ENCODE data around the gene IRF8. TPM values are rescaled to one million over a fixed set of nuclear protein-coding genes. Genes with fewer than 3 reads are reported as not detected.

The IRF8 gene
- total RNA-seq, 1 donor from 2014 or later: 16.9 TPM

DNA sequence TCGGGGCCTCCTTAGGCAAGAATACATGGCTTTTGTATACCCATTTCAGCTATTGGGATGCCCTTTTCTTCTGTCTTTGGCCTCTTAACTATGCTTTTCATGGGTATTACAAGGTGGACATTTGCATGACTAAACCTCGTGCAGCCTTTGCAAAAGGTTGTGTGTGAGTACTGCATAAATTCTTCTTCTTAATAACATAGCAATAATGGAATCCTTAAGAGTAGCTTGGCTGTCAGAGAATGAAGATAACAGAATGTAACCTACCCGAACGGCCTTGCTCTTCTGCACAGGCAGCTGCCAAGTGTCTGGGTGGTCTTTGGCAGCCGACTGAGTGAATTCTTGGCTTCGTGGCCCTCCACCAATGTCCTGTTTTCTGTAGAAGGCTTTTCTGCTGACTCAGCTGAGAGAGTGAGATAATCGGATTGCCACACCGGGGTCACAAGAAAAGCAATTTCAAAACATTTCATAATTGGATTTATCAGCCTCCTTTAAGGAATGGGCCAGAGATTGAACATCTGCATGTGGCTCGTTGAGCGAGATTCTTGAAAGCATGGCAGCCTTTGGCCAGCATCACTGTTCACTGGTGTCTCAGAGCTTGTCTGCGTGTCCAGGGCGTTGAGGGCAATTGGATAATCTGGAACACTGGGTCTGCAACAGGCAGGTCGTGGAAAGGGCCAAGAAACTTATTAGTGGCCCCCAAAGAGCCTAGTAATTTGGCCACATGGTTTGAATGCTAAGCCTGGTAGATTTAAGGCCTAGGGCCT is 13.4 kb downstream of the IRF8 start:
- intact Hi-C loops (cut with micrococcal nuclease): no loop called here

GRCh38 chr16:85913141-85913601 is 14.2 kb downstream of the IRF8 start:
- intact Hi-C loops (cut with micrococcal nuclease): no loop called here

DNA sequence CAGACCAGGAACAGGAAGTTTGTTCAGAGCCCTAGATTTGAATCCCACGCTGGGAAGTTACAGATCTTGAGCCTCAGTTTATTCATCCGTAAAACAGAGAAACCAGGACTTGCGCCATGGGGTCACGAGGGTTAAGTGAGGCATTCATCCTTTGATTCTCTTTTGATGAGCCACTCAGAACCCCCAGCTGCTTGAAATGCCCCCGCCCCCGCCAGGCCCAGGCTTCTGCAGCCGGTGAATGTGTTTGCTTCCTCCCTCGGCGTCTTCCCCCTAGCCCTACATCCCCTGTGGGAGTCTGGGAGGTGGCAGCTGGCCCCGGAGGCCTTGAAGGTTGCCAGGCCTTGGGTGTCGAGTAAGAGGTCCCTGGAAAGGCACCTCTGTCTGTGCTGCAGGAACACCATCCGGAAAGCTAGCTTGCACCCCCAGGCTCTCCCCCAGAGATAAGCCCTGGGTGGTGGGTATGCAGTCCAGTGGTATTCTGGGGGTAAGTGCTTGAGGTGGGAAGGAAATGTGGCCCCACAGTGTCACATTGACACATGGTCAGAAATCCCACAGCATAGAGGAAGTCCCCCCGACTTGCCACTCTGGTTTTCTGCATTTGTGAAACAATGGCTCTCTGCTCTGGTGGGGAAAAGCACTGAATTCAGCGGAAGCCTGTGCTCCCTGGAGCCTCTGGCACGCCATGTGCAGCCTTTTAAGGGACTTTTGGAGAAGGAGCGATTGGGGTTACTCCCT is 14.9 kb downstream of the IRF8 start:
- intact Hi-C loops (cut with micrococcal nuclease): no loop called here

DNA sequence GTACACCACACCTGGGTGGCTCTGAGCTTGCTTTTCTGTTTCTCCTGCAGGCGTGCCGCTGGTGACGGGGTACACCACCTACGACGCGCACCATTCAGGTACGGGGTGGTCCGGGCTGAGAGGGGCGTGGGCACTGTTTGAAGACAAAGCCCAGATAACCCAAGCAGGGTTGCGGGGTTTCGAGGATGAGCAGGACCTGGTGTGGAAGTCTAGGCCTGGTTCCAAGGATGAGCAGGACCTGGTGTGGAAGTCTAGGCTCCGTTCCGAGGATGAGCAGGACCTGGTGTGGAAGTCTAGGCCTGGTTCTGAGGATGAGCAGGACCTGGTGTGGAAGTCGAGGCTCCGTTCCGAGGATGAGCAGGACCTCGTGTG is 15.4 kb downstream of the IRF8 start:
- intact Hi-C loops (cut with micrococcal nuclease): no loop called here

DNA sequence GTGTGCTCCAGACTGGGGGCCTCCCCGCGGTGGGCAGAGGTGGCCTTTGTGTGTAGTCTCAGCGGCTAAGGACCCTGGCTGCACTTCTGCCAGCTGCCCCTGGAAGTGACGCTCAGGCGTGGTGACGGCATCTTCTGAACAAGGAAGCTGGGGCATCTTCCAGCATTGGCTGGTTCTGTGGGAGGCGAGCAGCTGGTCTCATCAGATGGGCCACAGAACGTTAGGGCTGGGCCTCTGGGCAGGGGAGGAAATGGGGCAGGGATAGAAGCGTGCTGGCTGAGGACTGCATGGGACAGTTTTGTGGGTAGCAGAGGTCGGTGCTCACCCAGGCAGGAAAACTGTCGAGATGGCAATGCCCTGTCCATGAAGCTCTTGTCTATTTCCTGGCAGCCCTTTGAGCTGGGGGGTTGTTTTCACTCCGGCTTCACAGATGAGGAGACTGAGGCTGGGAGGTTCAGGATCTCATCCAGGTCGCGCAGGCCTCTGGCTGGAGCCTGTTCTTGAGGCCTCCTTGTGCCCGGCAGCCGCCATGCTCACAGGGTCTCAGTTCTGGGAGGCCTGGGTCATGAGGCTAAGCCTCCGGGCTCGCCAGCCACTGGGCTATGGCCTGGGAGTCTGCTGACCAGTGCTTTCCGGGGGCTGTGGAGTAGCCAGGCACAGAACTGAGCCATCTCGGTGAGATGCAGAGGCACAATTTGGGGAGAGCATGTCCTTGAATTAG is 16.3 kb downstream of the IRF8 start:
- intact Hi-C loops (cut with micrococcal nuclease): no loop called here

DNA sequence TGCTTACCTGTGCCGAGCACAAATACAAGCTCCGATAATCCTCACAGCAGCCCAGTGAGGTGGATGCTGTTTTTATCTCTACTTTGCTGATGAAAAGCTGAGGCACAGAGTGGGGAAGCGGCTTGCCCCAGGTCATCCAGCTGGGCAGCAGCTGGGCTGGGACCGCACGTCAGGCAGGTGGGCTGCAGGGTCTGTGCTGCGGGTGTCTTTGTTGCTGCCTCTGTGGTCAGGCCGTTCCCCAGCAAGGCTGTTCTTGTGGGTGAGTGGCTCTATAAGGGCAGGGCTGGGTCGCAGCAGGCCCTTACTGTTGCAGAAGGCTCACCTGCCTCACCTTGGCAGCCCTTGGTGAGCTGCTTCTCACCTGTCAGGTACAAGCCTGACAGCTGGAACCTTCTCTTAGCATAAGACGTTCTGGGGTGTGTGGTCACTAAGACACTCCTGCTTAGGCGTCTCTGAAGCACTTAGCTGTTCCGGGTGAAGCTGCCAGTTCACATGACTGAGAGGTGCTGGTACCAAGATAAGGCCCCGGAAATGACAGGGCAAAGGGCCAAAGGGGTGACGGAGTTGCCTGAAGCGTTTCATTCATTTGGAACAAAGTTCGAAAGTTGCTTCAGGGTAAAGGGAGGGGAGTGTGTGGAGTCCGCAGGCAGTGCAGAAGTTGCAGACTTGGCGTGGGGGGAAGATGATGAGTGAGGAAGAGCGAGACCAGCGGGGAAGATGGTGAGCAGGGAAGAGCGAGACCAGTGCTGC is 17.4 kb downstream of the IRF8 start:
- intact Hi-C loops (cut with micrococcal nuclease): no loop called here

DNA sequence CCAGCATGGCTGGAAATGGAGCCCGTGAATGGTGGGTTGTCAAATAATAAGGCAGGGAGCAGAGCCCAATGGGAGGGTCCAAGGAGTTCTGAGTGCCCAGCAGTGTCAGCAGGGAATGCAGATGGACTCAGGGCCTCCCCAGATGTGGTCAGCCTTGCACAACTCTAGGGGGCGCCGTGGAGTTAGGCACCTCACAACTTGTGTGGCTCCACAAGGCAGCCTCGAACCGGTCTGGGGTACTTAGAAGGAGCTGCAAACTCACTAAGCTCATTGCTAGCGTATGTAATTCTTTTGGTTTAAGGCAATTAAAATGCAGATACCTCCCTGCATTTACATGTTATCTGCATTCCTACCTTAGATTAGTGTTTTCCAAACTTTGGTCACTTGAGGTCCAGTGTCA is 18.1 kb downstream of the IRF8 start:
- intact Hi-C loops (cut with micrococcal nuclease): no loop called here

DNA sequence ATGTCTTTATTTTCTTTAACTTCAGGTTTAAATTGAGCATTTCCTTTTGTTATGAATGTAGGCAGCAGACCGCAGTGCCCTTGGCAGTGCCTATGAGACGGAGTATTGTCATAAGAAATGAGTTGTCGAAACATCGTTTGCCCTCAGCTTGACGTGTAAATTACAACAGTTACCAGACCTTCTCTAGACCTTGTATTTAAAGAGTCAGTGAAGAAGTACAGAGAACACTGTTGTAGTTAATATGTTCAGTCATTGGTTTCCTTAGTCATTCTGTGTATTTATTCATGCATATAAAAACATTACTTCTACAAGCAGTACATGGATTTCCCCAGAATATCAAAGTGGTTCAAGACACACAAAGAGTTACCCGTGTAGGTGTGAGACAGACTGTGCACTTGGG is 19.0 kb downstream of the IRF8 start:
- intact Hi-C loops (cut with micrococcal nuclease): no loop called here

DNA sequence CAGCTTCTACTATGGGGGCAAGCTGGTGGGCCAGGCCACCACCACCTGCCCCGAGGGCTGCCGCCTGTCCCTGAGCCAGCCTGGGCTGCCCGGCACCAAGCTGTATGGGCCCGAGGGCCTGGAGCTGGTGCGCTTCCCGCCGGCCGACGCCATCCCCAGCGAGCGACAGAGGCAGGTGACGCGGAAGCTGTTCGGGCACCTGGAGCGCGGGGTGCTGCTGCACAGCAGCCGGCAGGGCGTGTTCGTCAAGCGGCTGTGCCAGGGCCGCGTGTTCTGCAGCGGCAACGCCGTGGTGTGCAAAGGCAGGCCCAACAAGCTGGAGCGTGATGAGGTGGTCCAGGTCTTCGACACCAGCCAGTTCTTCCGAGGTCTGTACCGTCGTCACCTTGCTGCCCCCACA is 19.5 kb downstream of the IRF8 start:
- intact Hi-C loops (cut with micrococcal nuclease): no loop called here

GRCh38 chr16:85919271-85920267 is 20.6 kb downstream of the IRF8 start:
- intact Hi-C loops (cut with micrococcal nuclease): no loop called here

DNA sequence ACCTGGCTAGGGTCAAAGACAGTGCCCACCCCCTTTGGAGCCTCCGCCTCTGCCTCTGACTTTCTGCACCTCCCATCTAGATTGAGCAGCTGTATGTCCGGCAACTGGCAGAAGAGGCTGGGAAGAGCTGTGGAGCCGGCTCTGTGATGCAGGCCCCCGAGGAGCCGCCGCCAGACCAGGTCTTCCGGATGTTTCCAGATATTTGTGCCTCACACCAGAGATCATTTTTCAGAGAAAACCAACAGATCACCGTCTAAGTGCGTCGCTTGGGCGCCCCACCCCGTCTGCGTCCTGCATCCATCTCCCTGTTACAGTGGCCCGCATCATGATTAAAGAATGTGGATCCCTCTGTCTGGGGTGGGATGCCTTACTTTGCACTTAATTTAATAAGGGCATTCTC is 22.1 kb downstream of the IRF8 start:
- intact Hi-C loops (cut with micrococcal nuclease): no loop called here

GRCh38 chr16:85923153-85924021 is 24.4 kb downstream of the IRF8 start:
- intact Hi-C loops (cut with micrococcal nuclease): no loop called here

- intact Hi-C loops (cut with micrococcal nuclease): no loop called here
Observed at GRCh38 chr16:85924675-85925074, 25.7 kb downstream of the IRF8 start.

DNA sequence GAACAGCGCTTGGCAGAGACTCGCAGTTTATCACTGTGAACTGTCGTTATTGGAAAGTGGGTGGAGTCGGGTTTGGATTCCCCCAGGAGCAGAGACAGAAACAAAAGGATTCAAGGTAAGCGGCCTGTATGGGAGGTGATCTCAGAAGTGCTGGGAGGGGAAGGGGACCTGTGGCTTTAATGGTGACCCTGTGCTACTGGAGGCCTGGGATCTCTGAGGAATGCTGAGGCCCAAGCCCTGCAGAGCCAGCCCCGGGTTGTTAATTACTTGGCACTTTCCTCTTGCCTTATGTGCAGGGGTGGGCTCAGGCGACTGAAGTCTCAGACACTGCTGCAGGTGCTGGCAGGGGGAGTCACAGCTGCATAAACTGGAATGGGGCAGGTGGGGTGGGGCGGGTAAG is 27.4 kb downstream of the IRF8 start:
- intact Hi-C loops (cut with micrococcal nuclease): no loop called here

GRCh38 chr16:85927371-85927770 is 28.4 kb downstream of the IRF8 start:
- intact Hi-C loops (cut with micrococcal nuclease): no loop called here

- intact Hi-C loops (cut with micrococcal nuclease): no loop called here
Observed at GRCh38 chr16:85927959-85928358, 29.0 kb downstream of the IRF8 start.

- intact Hi-C loops (cut with micrococcal nuclease): no loop called here
Observed at GRCh38 chr16:85928401-85928820, 29.4 kb downstream of the IRF8 start.

- intact Hi-C loops (cut with micrococcal nuclease): no loop called here
Observed at GRCh38 chr16:85929259-85929721, 30.3 kb downstream of the IRF8 start.

- intact Hi-C loops (cut with micrococcal nuclease): no loop called here
Observed at GRCh38 chr16:85930301-85930700, 31.3 kb downstream of the IRF8 start.

All from T-helper 1 cell treated with Interleukin-12 subunit alpha and Interleukin-12 subunit beta and Interleukin-4 antibody, amounts not matched to agents 30 ng/mL and 1 ng/mL, for 36 hours (primary cell).